Measurements from ENCODE around the gene MACROD2.

Gene MACROD2

GRCh38 chr20:15201602-15202001 lies 1206.3 kb downstream of the MACROD2 start:
- no peak for DNase-seq

DNA sequence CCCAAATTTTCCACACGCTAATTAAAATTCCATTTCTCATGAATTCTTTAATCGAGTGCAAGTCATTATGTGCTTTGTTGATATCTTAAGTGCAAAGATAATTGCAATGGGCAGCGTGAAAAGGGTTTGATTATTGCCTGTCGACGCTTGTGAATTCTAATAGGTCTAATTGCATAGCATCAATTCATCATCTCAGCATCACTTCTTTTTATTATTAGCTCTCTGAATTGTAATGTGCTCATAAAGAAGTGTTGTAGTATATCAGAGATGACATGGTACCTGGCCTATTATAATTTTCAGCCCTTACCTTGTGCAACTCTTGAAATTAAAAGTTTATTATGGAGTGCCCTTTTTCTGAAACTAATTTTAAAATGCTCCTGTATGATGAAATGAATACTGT lies 1208.9 kb downstream of the MACROD2 start:
- no peak for DNase-seq

GRCh38 chr20:15205028-15205427 lies 1209.7 kb downstream of the MACROD2 start:
- DNase-seq = no peak

GRCh38 chr20:15205719-15206118 lies 1210.4 kb downstream of the MACROD2 start:
- no peak for DNase-seq

DNA sequence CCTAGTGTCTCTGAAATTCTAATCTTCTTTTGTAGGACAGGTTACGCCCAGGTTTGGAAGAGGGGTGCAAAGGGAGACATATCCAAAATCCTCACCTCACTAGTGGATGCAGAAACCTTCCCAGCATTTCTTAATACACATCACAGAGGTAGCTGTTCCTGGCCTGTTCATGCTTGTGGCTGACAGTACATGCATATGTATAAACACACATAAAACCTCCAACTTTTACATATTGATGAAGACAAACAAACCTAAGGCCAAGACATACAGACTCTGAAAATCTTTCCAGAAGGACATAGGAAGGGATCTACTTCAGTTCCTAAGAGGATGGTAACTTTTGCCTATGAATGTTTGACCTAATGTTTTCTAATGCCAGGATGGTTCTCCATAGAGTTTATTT lies 1214.2 kb downstream of the MACROD2 start:
- no peak for DNase-seq

- DNase-seq = no peak
Observed at GRCh38 chr20:15214051-15214450, 1218.7 kb downstream of the MACROD2 start.

DNA sequence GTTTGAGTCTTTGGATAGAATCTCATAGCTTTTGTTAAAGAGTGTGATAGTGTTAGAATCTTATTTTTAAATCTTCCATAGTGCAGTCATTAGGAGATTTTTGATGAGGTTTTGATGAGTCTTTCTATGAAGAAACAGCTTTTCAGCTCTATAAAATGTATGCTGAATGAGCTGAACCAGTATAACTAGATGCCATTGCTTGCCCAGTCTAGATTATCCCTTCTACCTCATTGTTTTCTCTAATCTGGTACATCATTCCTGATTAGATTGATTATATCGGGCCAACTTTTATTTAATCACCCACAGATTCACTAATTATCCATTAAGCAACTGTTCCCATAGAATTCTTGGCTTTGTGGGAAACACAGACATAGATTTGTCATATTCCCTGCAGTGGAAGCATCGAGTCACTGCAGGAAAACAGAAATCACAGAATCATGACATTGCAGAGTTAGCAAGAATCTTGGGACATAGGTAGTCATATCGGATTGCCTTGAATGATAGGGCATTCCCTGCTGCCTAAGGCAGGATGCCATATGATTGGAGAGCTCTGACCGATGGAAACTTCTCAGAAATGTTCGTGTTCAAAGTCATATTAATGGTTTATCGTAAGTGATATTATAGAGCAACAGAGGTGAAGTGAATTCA lies 1224.8 kb downstream of the MACROD2 start:
- DNase-seq = no peak

GRCh38 chr20:15220778-15221565 lies 1225.7 kb downstream of the MACROD2 start:
- DNase-seq = no peak

GRCh38 chr20:15222502-15223330 lies 1227.4 kb downstream of the MACROD2 start:
- no peak for DNase-seq

GRCh38 chr20:15224199-15224598 lies 1228.9 kb downstream of the MACROD2 start:
- no peak for DNase-seq

GRCh38 chr20:15227102-15227501 lies 1231.8 kb downstream of the MACROD2 start:
- DNase-seq = no peak

DNA sequence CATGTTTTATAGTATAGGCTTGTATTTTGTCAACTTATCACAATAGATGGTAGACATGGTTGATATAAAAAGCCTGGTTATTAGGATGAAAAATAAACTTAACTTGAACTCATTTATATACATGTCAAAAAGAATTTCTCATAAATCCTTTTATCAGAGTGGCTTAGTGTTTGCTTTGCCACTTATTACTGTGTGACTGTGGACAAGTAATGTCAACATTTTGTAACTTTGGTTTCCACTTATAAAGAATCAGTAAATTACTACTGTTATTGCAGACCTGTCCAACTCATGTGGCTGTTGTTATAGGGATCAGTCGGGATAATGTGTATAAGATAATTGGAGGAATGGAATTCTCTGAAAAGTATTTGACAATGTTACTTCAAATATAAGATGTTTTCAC lies 1236.9 kb downstream of the MACROD2 start:
- DNase-seq = no peak

DNA sequence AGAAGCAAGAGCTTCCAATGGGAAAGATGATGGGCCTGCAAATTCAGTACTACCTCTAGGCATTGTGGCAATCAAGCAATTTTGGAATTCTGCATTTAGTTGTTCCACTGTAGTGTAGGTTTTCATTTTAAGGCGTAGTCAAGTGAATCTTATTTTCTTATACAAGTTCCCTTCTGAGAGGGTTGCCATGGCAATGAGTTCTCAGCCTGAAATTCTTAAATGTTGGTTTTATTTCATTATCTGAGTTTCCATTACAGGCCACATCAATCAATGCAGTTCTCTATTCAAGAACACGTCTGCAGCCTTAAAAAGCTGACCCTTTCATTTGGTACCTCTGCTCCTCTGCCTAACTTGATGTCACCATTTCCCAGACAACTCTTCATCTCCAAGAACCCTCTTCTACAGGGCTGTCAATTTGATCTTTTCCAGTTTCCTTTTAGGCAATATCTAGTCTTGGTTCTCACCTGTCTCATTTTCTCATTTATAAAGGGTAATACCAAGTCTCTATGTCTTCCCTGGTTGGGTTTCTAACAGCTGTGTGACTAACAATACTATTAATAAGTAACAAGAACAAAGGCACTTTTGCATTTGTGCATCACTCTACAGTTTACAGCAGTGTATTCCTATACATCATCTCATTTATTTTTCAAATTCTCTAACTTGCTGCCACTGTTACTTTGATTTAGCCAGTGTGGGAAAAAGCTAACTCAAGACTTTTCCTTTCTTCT lies 1240.3 kb downstream of the MACROD2 start:
- DNase-seq = no peak

DNA sequence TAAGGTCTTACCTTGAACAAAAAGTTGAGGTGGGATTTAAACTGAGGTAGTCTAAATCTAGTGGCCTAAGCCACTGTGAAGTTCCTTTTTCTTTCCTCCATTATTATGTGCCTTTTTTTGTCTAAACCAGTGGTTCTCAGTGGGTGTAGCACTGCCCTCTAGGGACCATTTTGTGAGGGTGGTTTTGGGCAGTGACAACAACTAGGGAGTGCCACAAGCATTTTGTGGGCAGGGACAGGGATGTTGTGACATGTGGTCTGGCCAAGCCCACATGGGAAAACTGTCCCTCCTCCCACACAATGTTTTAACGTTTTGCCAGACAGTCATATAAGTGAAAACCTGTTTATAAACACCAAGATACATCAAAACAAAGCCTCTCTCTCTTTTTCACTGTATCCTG lies 1241.5 kb downstream of the MACROD2 start:
- DNase-seq = no peak

DNA sequence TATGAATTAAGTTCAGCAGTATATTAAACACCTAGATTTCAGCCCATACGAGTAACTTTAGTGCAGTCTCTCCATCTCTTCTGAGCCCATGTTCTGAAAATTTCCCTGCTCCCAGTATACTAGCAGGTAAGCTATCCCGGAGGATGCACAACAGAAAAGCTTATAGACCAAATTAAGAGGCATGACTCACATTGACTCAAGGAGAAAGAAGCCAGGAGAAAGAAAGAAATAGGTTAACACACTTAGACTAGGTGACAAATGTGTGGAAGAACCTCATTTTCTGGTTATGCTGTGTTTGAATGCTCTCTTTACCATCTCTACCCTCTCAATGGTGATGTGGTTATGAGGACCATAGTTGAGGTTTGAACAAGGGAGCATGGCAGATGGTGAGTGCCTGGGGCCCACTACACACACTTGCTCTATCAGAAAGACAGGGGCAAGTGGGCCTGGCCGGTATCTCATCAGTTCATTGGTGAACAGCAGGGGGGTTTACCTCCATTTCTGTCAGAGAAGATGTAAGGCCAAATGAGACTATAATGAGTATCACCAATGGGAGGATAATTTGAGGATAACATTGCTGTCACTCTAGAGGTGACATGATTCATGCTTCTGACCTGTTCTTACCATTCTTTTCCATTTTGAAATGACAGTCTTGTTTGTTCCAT lies 1244.4 kb downstream of the MACROD2 start:
- no peak for DNase-seq

DNA sequence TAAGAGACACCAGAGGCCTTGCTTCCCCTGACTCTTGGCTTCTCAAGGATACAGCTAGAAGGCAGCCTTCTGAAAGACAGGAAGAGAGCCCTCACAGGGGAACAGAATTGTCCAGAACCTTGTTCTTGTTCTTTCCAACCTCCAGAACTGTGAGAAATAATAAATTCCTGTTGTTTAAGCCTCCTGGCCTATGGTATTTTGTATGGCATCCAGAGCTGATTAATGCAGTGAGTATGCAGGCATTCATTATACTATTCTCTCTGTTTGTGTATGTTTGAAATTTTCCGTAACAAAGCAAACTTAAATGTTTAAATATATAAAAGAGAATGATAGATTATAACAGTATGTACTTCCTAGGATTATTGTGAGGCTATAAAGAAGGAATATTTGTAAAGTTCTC lies 1245.5 kb downstream of the MACROD2 start:
- no peak for DNase-seq

DNA sequence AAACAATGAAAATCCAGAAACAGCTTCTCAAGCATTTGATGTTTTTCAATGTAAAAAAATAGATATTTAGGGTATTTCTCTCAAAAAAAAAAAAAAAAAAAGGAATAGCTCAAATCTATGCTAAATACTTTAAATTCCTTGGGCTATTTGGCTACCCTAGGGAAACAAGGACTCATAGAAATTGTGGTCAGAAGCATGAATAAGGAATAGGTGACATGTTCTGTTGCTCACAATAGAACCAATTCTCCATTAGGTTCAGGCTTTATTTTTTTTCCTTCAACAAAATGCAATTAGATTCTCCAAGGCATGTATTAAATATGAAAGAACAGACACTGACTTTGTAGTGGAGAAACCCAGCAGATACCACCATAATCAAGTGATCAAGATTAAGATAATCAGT lies 1246.4 kb downstream of the MACROD2 start:
- no peak for DNase-seq

DNA sequence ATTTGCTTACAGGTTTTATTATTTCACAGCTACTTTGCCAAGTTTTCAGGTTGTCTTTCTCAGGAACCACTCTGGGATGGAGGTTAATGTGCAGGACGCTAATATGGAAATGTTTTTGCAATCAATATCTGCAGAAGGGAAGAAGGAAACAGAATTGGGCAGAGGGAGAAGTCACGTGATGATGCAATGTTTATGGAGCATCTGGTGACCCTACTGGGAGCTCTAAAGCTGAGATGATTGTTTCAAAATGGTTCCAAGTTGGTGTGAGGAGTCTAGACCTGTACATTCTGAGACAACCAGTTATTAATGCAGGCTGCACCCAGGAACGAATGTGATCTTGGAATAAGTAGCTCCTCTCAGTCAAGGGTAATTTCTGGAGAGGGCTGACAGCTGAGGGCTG lies 1247.5 kb downstream of the MACROD2 start:
- no peak for DNase-seq

- DNase-seq = no peak
Observed at GRCh38 chr20:15245896-15246295, 1250.6 kb downstream of the MACROD2 start.

DNA sequence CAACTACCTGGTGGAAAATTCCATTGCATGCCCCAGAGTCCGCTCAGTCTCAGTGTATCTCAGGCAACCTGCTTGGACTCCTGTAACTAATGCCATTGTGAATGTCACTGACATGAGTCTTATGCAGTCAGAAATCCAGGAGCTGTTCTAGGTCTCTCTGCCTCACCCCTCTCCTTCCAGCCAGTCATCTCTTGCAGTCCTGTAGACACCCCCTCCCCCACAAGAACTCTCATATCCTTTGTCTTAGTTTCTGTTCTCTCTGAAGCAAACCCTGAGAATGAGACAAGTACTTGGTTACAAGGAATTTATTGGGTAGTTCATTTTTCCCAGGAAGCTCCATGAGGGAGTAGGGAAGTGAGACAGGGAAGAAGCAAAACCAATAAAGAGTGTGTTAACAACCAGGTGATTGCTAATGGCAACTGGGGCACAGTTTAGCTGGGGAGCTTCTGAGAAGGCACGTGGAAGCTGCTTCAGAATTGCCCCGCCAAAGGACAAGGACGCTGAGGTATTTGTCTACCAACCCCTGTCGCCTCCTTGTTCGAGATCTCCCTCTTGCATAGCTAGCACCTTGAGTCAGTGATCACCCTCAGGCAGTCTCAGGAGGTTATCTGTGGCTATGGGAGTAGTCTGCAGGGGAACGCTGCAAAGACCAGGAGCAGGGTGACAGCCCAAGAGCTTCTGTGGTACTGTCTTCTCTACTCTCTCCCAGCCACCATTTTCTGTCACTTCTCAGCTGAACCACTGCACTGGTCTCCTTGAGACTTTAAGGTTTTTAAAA lies 1253.5 kb downstream of the MACROD2 start:
- no peak for DNase-seq

- no peak for DNase-seq
Observed at GRCh38 chr20:15251171-15251570, 1255.9 kb downstream of the MACROD2 start.

GRCh38 chr20:15252304-15252703 lies 1257.0 kb downstream of the MACROD2 start:
- DNase-seq = no peak

All from central memory CD4-positive, alpha-beta T cell (primary cell).